SK-N-SH (cell line): Measurements from ENCODE around the gene C12orf75.
"Not testable (repeated sequence)": the region's sequence is repeated elsewhere in the genome, so short reads cannot be mapped to it uniquely, and the experiment has no call there.

Experiments
- CHD2 ChIP-seq: fragments of 150-350 bp; IDR thresholded peaks from 2 replicates; pipeline ENCODE4 v1.6.1; 2018; ENCODE audit warnings: low read length; ENCODE audit not compliant: partially characterized antibody
- CTCF ChIP-seq: fragments of 200-600 bp; sonication (generic); IDR thresholded peaks from 2 replicates; pipeline ENCODE4 v1.6.1; 2017; ENCODE audit warnings: antibody characterized with exemption, mild to moderate bottlenecking, moderate library complexity
- ELF1 ChIP-seq: IDR thresholded peaks from 2 replicates; pipeline ENCODE4 v1.4.0; 2012
- JUND ChIP-seq: IDR thresholded peaks from 2 replicates; pipeline ENCODE4 v1.4.0; 2012
- MXI1 ChIP-seq: IDR thresholded peaks from 2 replicates; pipeline ENCODE4 v1.6.1; 2012; ENCODE audit warnings: mild to moderate bottlenecking, low read depth, low read length, improper control_type of control experiment
- NFIC ChIP-seq: IDR thresholded peaks from 2 replicates; pipeline ENCODE4 v1.4.0; 2012; ENCODE audit warnings: borderline replicate concordance
- POLR2AphosphoS5 ChIP-seq: IDR thresholded peaks from 2 replicates; pipeline ENCODE4 v1.6.1; 2012; ENCODE audit warnings: low read depth, low read length
- RAD21 ChIP-seq: IDR thresholded peaks from 2 replicates; pipeline ENCODE4 v1.6.1; 2012; ENCODE audit warnings: mild to moderate bottlenecking, low read length
- RFX5 ChIP-seq: IDR thresholded peaks from 2 replicates; pipeline ENCODE4 v1.6.1; 2012; ENCODE audit warnings: mild to moderate bottlenecking, improper control_type of control experiment, low read length
- RXRA ChIP-seq: IDR thresholded peaks from 2 replicates; pipeline ENCODE4 v1.4.0; 2012; ENCODE audit warnings: low read depth, mild to moderate bottlenecking, borderline replicate concordance
- SMC3 ChIP-seq: IDR thresholded peaks from 2 replicates; pipeline ENCODE4 v1.6.1; 2012; ENCODE audit warnings: low read depth, low read length, improper control_type of control experiment

DNA sequence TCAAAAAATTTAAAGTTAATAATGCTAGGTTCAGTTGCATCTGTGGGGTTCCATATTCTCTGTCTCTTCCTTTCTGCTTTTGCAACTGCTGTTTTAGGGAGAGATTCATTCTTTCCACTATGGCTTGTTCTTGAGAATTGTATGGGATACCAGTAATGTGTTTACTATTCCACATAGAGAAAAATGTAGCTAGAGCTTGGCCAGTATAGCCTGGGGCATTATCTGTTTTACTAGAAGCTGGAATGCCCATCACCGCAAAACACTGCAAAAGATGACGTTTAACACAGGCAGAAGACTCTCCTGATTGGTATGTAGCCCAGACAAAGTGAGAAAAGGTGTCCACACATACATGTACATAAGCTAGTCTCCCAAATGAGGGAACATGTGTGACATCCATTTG is 25.9 kb upstream of the C12orf75 start:
- TF ChIP-seq RAD21, JUND, RFX5, RXRA, MXI1, POLR2AphosphoS5, SMC3, NFIC, ELF1, CTCF, CHD2: not testable (repeated sequence)
